NB4 (cell line): Measurements from ENCODE around the gene SERTM1.

Experiments used
- POLR2A ChIP-seq: IDR thresholded peaks from 2 replicates; pipeline ENCODE4 v1.6.1; 2011; ENCODE audit warnings: mild to moderate bottlenecking; ENCODE audit not compliant: insufficient read length; ENCODE audit errors: extremely low read depth
- TF ChIP-seq, protein P1 (sequence below): IDR thresholded peaks from one replicate; pipeline ENCODE4 v1.5.1; 2012; ENCODE audit warnings: low read depth, low read length

- TF ChIP-seq, protein P1, sequence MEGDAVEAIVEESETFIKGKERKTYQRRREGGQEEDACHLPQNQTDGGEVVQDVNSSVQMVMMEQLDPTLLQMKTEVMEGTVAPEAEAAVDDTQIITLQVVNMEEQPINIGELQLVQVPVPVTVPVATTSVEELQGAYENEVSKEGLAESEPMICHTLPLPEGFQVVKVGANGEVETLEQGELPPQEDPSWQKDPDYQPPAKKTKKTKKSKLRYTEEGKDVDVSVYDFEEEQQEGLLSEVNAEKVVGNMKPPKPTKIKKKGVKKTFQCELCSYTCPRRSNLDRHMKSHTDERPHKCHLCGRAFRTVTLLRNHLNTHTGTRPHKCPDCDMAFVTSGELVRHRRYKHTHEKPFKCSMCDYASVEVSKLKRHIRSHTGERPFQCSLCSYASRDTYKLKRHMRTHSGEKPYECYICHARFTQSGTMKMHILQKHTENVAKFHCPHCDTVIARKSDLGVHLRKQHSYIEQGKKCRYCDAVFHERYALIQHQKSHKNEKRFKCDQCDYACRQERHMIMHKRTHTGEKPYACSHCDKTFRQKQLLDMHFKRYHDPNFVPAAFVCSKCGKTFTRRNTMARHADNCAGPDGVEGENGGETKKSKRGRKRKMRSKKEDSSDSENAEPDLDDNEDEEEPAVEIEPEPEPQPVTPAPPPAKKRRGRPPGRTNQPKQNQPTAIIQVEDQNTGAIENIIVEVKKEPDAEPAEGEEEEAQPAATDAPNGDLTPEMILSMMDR = no peak
- TF ChIP-seq POLR2A = no peak
Measured at GRCh38 chr13:36681894-36682624, 8.2 kb downstream of the SERTM1 start.
